ENCODE measurements around the gene GMPR. TPM values are rescaled to one million over a fixed set of nuclear protein-coding genes. Genes with fewer than 3 reads are reported as not detected.

The GMPR gene
- polyA plus RNA-seq, 1 experiment, result 8.6 TPM

GRCh38 chr6:16282370-16282769 lies 44.0 kb downstream of the GMPR start:
- DNase-seq (ENCODE audit: low read depth, low spot score), result no peak
- Histone ChIP-seq H3K27ac (ENCODE audit: low read depth, low read length) (no peak overlapping the region), H3K4me3 (ENCODE audit: low read depth, low read length) (no peak overlapping the region), H3K27me3 (ENCODE audit: control insufficient read depth, insufficient read depth, low read length) (no peaks in the 10 kb centered on the region), H3K9me3 (ENCODE audit: control insufficient read depth, insufficient read depth, low read length) (no peaks in the 10 kb centered on the region; the same call in 1 of the 2 replicates)
- ChIA-PET POLR2A (no interaction called here), CTCF (interaction anchor here (0.6 kb wide), 1 partner anchor 492 kb away, joined by 4 read pairs; no protein-coding TSS in a partner anchor)
- TF ChIP-seq CTCF (IDR thresholded peaks at IDR 0.05; ENCODE audit: low read depth, low read length), result no peak

DNA sequence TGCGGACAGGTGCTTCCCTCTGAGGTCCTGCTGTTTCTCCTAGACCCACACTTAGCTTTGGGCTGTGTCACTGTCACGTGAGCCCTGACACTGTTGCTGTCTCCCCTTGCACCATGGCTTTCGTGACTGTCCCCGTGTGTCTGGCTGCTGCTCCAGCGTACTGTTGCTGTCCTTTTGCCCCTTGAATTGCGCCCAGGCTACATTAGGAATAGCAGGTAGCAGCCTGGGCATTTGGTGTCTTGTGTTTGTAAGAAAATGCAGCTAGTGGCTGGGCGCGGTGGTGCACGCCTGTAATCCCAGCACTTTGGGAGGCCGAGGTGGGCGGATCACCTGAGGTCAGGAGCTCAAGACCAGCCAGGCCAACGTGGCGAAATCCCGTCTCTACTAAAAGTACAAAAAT lies 46.1 kb downstream of the GMPR start:
- ChIA-PET CTCF (interaction anchor here (0.6 to 3.7 kb wide), 6 partner anchors 8 to 703 kb away, joined by 4 to 47 read pairs (median 8); no protein-coding TSS in a partner anchor), POLR2A (no interaction called here)
- no peak for DNase-seq (ENCODE audit: low read depth, low spot score)
- no peaks in the 10 kb centered on the region for H3K9me3 ChIP-seq (ENCODE audit: control insufficient read depth, insufficient read depth, low read length)
- no peak overlapping the region for H3K4me3 ChIP-seq (ENCODE audit: low read depth, low read length)
- H3K27me3 ChIP-seq (ENCODE audit: control insufficient read depth, insufficient read depth, low read length), result no peaks in the 10 kb centered on the region
- no peak for TF ChIP-seq CTCF (IDR thresholded peaks at IDR 0.05; ENCODE audit: low read depth, low read length)
- no peak overlapping the region for H3K27ac ChIP-seq (ENCODE audit: low read depth, low read length)

DNA sequence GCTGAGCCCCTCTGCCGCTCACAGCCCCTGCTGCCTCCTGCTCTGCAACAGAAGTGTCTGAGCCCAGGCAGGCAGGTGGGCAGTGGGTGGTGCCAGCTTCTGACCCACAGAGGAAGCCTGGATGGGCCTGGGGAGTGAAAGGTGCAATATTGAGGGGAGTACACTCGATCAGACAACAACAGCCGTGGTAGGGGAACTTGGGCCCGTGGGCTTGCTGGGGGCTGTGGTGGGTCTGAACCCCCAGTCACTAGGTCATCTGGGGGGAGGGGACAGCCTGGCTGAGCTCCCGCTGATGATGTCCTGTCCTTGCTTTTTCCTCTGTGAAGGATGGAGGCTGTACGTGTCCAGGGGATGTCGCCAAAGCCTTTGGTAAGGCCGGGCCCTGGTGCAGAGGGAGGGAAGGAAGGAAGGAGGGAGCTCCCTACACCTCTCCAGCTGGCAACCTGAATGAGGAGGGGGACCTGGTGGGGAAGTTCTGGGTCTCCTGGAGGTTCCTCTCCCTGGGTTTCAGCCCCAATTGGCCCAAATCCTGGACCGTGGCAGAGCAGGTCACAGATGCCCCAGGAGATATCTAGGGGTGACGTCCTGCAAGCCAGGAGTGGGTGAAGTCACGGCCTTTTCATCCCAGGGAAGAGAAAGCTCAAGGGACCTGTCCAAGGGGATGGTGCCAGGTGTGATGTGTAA lies 47.2 kb downstream of the GMPR start:
- ChIA-PET POLR2A (interaction anchor here (0.6 to 1.0 kb wide), 2 partner anchors 268 to 483 kb away, joined by 3 read pairs; no protein-coding TSS in a partner anchor), CTCF (interaction anchor here (0.7 to 3.7 kb wide), 41 partner anchors 9 to 814 kb away, joined by 3 to 47 read pairs (median 4); partner anchors contain the start of gene GMPR)
- Histone ChIP-seq H3K27ac (ENCODE audit: low read depth, low read length) (no peak overlapping the region), H3K27me3 (ENCODE audit: control insufficient read depth, insufficient read depth, low read length) (no peaks in the 10 kb centered on the region), H3K4me3 (ENCODE audit: low read depth, low read length) (no peak overlapping the region), H3K9me3 (ENCODE audit: control insufficient read depth, insufficient read depth, low read length) (no peaks in the 10 kb centered on the region)
- TF ChIP-seq CTCF (IDR thresholded peaks at IDR 0.05; ENCODE audit: low read depth, low read length), result no peak
- DNase-seq (ENCODE audit: low read depth, low spot score), result no peak

GRCh38 chr6:16286151-16286522 lies 47.8 kb downstream of the GMPR start:
- CTCF ChIA-PET, result interaction anchor here (0.6 to 3.7 kb wide), 46 partner anchors 9 to 813 kb away, joined by 3 to 47 read pairs (median 4); partner anchors contain the start of genes ATXN1 and GMPR

More at GRCh38 chr6:16286151-16286522, 47.8 kb downstream of the GMPR start:
- Histone ChIP-seq H3K27ac (ENCODE audit: low read depth, low read length) (no peak overlapping the region), H3K4me3 (ENCODE audit: low read depth, low read length) (no peak overlapping the region), H3K9me3 (ENCODE audit: control insufficient read depth, insufficient read depth, low read length) (no peaks in the 10 kb centered on the region), H3K27me3 (ENCODE audit: control insufficient read depth, insufficient read depth, low read length) (no peaks in the 10 kb centered on the region)
- POLR2A ChIA-PET, result interaction anchor here (1.0 kb wide), 1 partner anchor 482 kb away, joined by 3 read pairs; no protein-coding TSS in a partner anchor
- TF ChIP-seq CTCF (IDR thresholded peaks at IDR 0.05; ENCODE audit: low read depth, low read length), result peak; percentile 88
- no peak for DNase-seq (ENCODE audit: low read depth, low spot score)
